ENCODE results near the gene PLTP.

Gene PLTP

GRCh38 chr20:45890985-45891983 lies 20.7 kb downstream of the PLTP start, which contains the start of the genes CTSA and NEURL2 (continued):
- TF ChIP-seq ZFP37 (tag by site-specific recombination; IDR thresholded peaks at IDR 0.05) = peak; percentile 75; the same call in 1 of the 2 replicates
- peak; percentile 19; the same call in 1 of the 2 replicates for TF ChIP-seq ZSCAN5A (tag by site-specific recombination; IDR thresholded peaks at IDR 0.05)
- no peak for TF ChIP-seq GFI1B (tag by site-specific recombination; IDR thresholded peaks at IDR 0.05)
- peak; percentile 95 for TF ChIP-seq KLF9 (tag by site-specific recombination; IDR thresholded peaks at IDR 0.05; ENCODE audit: low read depth)
- no peak for TF ChIP-seq TCF7L2 (IDR thresholded peaks at IDR 0.05; ENCODE audit: borderline replicate concordance, low read depth, low read length)
- TF ChIP-seq ZSCAN16 (tag by site-specific recombination; IDR thresholded peaks at IDR 0.05) = no peak
- TF ChIP-seq ZNF302 (tag by site-specific recombination; IDR thresholded peaks at IDR 0.05; ENCODE audit: low read depth) = no peak
- TF ChIP-seq ZNF426 (tag by site-specific recombination; IDR thresholded peaks at IDR 0.05) = no peak
- peak; percentile 32; the same call in 1 of the 2 replicates for TF ChIP-seq ZNF660 (tag by site-specific recombination; IDR thresholded peaks at IDR 0.05)
- TF ChIP-seq ZNF223 (tag by site-specific recombination; IDR thresholded peaks at IDR 0.05) = no peak
- peak; percentile 57; the same call in 1 of the 2 replicates for TF ChIP-seq ZNF600 (tag by site-specific recombination; IDR thresholded peaks at IDR 0.05)
- no peak for TF ChIP-seq ZNF701 (tag by site-specific recombination; IDR thresholded peaks at IDR 0.05)
- TF ChIP-seq ZNF658 (tag by site-specific recombination; IDR thresholded peaks at IDR 0.05) = no peak
- TF ChIP-seq INSM2 (tag by site-specific recombination; IDR thresholded peaks at IDR 0.05) = peak; percentile 89
- peak; percentile 97 for TF ChIP-seq GLIS2 (tag by site-specific recombination; IDR thresholded peaks at IDR 0.05)
- TF ChIP-seq HOXD13 (CRISPR knock-in tag; IDR thresholded peaks at IDR 0.05; ENCODE audit: borderline replicate concordance) = no peak
- TF ChIP-seq BCL11B (tag by site-specific recombination; IDR thresholded peaks at IDR 0.05; ENCODE audit: low read depth) = peak; percentile 85
- no peak for TF ChIP-seq ZNF366 (tag by site-specific recombination; conservative IDR thresholded peaks at IDR 0.05)
- peak; percentile 96 for TF ChIP-seq ZNF335 (tag by site-specific recombination; conservative IDR thresholded peaks at IDR 0.05)
- peak; percentile 93 for TF ChIP-seq KLF17 (tag by site-specific recombination; IDR thresholded peaks at IDR 0.05)
- TF ChIP-seq ZBTB17 (tag by site-specific recombination; IDR thresholded peaks at IDR 0.05) = peak; percentile 98
- TF ChIP-seq ZNF518A (tag by site-specific recombination; conservative IDR thresholded peaks at IDR 0.05; ENCODE audit: low read depth) = 0 out of 2 replicates have a peak, but pooled peaks have one; percentile 41
- TF ChIP-seq PRDM10 (tag by site-specific recombination; IDR thresholded peaks at IDR 0.05) = peak; percentile 49; the same call in 1 of the 2 replicates
- no peak for TF ChIP-seq SALL2 (tag by site-specific recombination; IDR thresholded peaks at IDR 0.05; ENCODE audit: borderline replicate concordance)
- peak; percentile 69; the same call in 1 of the 2 replicates for TF ChIP-seq ZNF76 (tag by site-specific recombination; IDR thresholded peaks at IDR 0.05; ENCODE audit: borderline replicate concordance, low read depth)
- TF ChIP-seq ZFP69B (tag by site-specific recombination; IDR thresholded peaks at IDR 0.05) = no peak
